Measurements from ENCODE around the gene MYO1H. TPM values are rescaled to one million over a fixed set of nuclear protein-coding genes. Genes with fewer than 3 reads are reported as not detected.

The MYO1H gene
- not detected in 3 replicates for total RNA-seq
- long read RNA-seq, partial matches to known transcripts = 0 of 4 reads
- long read RNA-seq, other reads (novel, unspliced or antisense) = 4 of 4 reads

- DNase-seq (ENCODE audit: low spot score) = no peak
- Mint-ChIP-seq H3K27me3 (ENCODE audit: low read depth) (peaks cover 37% of the 10 kb centered on the region), H3K4me1 (ENCODE audit: low read depth) (no peaks in the 10 kb centered on the region), H3K4me3 (ENCODE audit: unreplicated experiment) (no peak within 1 kb of the TSS), H3K27ac (ENCODE audit: unreplicated experiment) (no peak within 1 kb of the TSS), H3K36me3 (ENCODE audit: low read depth) (no peaks in the 10 kb centered on the region), H3K9me3 (ENCODE audit: low read depth) (peaks cover 9% of the 10 kb centered on the region)
- TF ChIP-seq CTCF (IDR thresholded peaks at IDR 0.05) = no peak
Measured at GRCh38 chr12:109347589-109347988, at the start of gene MYO1H. TSS of gene MYO1H (plus strand) at chr12:109347900. CDS start at chr12:109347961, 61 bp downstream.

- Mint-ChIP-seq H3K27ac (ENCODE audit: unreplicated experiment) (no peak overlapping the region), H3K4me3 (ENCODE audit: unreplicated experiment) (no peak overlapping the region), H3K4me1 (ENCODE audit: low read depth) (no peaks in the 10 kb centered on the region), H3K27me3 (ENCODE audit: low read depth) (peaks cover 53% of the 10 kb centered on the region), H3K36me3 (ENCODE audit: low read depth) (no peaks in the 10 kb centered on the region), H3K9me3 (ENCODE audit: low read depth) (no peaks in the 10 kb centered on the region)
- DNase-seq (ENCODE audit: low spot score) = no peak
- TF ChIP-seq CTCF (IDR thresholded peaks at IDR 0.05) = no peak
Measured at GRCh38 chr12:109299849-109300248, 47.9 kb upstream of the MYO1H start.

- no peaks in the 10 kb centered on the region for H3K9me3 Mint-ChIP-seq (ENCODE audit: low read depth)
- no peak overlapping the region for H3K27ac Mint-ChIP-seq (ENCODE audit: unreplicated experiment)
- no peak overlapping the region for H3K4me3 Mint-ChIP-seq (ENCODE audit: unreplicated experiment)
- H3K27me3 Mint-ChIP-seq (ENCODE audit: low read depth) = peaks cover 54% of the 10 kb centered on the region
- no peaks in the 10 kb centered on the region for H3K4me1 Mint-ChIP-seq (ENCODE audit: low read depth)
- no peak for DNase-seq (ENCODE audit: low spot score)
- no peak for TF ChIP-seq CTCF (IDR thresholded peaks at IDR 0.05)
- no peaks in the 10 kb centered on the region for H3K36me3 Mint-ChIP-seq (ENCODE audit: low read depth)
Measured at GRCh38 chr12:109301643-109302168, 46.0 kb upstream of the MYO1H start.

GRCh38 chr12:109302358-109302757 lies 45.3 kb upstream of the MYO1H start:
- peak; percentile 38 for TF ChIP-seq CTCF (IDR thresholded peaks at IDR 0.05)
- Mint-ChIP-seq H3K27ac (ENCODE audit: unreplicated experiment) (no peak overlapping the region), H3K4me3 (ENCODE audit: unreplicated experiment) (no peak overlapping the region), H3K9me3 (ENCODE audit: low read depth) (no peaks in the 10 kb centered on the region), H3K4me1 (ENCODE audit: low read depth) (no peaks in the 10 kb centered on the region), H3K27me3 (ENCODE audit: low read depth) (peaks cover 55% of the 10 kb centered on the region), H3K36me3 (ENCODE audit: low read depth) (no peaks in the 10 kb centered on the region)
- no peak for DNase-seq (ENCODE audit: low spot score)

- no peak for TF ChIP-seq CTCF (IDR thresholded peaks at IDR 0.05)
- no peak for DNase-seq (ENCODE audit: low spot score)
- Mint-ChIP-seq H3K4me1 (ENCODE audit: low read depth) (no peaks in the 10 kb centered on the region), H3K27ac (ENCODE audit: unreplicated experiment) (no peak overlapping the region), H3K36me3 (ENCODE audit: low read depth) (no peaks in the 10 kb centered on the region), H3K27me3 (ENCODE audit: low read depth) (peaks cover 58% of the 10 kb centered on the region), H3K4me3 (ENCODE audit: unreplicated experiment) (no peak overlapping the region), H3K9me3 (ENCODE audit: low read depth) (no peaks in the 10 kb centered on the region)
Measured at GRCh38 chr12:109302770-109303169, 44.9 kb upstream of the MYO1H start.
